Measurements from ENCODE around the gene PRSS3. TPM values are rescaled to one million over a fixed set of nuclear protein-coding genes. Genes with fewer than 3 reads are reported as not detected.
A peak's percentile ranks its signal among the peaks of the same experiment; 100 is the strongest.

PRSS3 gene
- total RNA-seq, 4 donors from 2014 or later: 42.2 to 298 (median 113) TPM

- TF ChIP-seq POLR2A (IDR thresholded peaks at IDR 0.05): peak; percentile 91
- TF ChIP-seq EP300 (IDR thresholded peaks at IDR 0.05; ENCODE audit: low read depth): no peak
- peak; percentile 30 to 90 (median 82) for TF ChIP-seq POLR2AphosphoS5 (IDR thresholded peaks at IDR 0.05)
- TF ChIP-seq, protein P1, sequence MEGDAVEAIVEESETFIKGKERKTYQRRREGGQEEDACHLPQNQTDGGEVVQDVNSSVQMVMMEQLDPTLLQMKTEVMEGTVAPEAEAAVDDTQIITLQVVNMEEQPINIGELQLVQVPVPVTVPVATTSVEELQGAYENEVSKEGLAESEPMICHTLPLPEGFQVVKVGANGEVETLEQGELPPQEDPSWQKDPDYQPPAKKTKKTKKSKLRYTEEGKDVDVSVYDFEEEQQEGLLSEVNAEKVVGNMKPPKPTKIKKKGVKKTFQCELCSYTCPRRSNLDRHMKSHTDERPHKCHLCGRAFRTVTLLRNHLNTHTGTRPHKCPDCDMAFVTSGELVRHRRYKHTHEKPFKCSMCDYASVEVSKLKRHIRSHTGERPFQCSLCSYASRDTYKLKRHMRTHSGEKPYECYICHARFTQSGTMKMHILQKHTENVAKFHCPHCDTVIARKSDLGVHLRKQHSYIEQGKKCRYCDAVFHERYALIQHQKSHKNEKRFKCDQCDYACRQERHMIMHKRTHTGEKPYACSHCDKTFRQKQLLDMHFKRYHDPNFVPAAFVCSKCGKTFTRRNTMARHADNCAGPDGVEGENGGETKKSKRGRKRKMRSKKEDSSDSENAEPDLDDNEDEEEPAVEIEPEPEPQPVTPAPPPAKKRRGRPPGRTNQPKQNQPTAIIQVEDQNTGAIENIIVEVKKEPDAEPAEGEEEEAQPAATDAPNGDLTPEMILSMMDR (IDR thresholded peaks at IDR 0.05): no peak
- 2 to 70% methylated on average over 2 to 31 of the region's 66 CpGs for whole genome bisulfite sequencing, 2 donors (ENCODE audit: low coverage in 1 of 2)
- intact Hi-C loops (cut with DNase I; ENCODE audit: low total_unique reads): loop anchor here (10.0 kb wide), 1 partner anchor 108 kb away; no protein-coding TSS in a partner anchor
- Histone ChIP-seq H3K27ac (peak within 1 kb of the TSS; percentile 97 to 100 (median 100)), H3K4me1 (peaks cover 30 to 65% (median 40%) of the 10 kb centered on the region in 4 donors), H3K36me3 (no peaks in the 10 kb centered on the region), H3K9me3 (no peaks in the 10 kb centered on the region), H3K4me3 (peak within 1 kb of the TSS; percentile 72 to 96 (median 90)), H3K27me3 (no peaks in the 10 kb centered on the region)
- DNase-seq: peak; percentile 94
- in situ Hi-C loops (cut with MboI; ENCODE audit: low pct_ligation_motif_present in 1 of 4, low pct_unique_long_range_greater_than_20kb in 1 of 4, low sequenced_read_pairs in 3 of 4): no loop called here
These were observed 21.2 kb downstream of the PRSS3 start, which contains the start of gene UBE2R2 for GRCh38 chr9:33816327-33817252. Gene UBE2R2 (plus strand): TSS chr9:33817160. CDS start chr9:33817758, 598 bp downstream.

DNA sequence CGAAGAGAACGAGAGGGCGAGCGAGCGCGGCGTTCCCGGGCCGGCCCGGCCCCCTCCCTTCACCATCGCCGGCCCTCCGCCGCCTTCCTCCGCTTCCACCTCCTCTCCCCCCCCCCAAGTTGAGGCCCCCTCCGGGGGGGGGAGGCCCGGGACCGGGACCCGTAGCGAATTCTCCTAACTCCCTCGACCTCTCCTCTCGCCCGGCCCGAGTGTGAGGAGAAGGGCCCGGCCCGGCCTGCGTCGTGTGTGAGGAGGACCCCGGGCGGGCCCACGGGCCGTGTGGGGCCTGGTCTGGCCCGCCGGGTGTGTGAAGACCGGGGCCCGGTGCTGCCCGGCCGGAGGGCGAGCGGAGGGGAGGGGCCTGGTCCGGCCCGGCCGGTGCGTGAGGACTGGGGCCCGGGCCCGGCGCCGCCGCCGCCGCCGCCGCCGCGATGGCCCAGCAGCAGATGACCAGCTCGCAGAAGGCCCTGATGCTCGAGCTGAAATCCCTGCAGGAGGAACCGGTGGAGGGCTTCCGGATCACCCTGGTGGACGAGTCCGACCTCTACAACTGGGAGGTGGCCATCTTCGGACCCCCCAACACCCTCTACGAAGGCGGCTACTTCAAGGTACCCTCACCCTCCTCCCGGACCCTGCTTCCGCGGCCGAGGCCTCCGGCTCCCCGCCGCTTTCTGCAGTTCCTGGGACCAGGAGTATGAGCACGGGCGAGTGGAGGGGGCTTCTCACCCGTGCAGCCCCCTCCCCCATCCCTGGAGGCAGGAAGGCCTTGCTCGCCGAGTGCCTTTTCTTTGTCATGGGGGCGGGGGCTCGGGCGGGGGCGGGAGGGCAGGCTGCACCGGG lies 22.2 kb downstream of the PRSS3 start:
- H3K4me3 ChIP-seq: peak overlapping the region; percentile 72 to 96 (median 90)
- WGBS, 2 donors (ENCODE audit: low coverage in 1 of 2): 0% methylated on average over 10 of the region's 81 CpGs; no CpG with 5 or more reads in 1 of the 2 donors
- peak; percentile 53 for DNase-seq
- TF ChIP-seq, protein P1 (IDR thresholded peaks at IDR 0.05): peak in 2 of 5 experiments; percentile 5 to 24
- no peak for TF ChIP-seq EP300 (IDR thresholded peaks at IDR 0.05; ENCODE audit: low read depth)
- H3K27me3 ChIP-seq: no peaks in the 10 kb centered on the region
- H3K36me3 ChIP-seq: no peaks in the 10 kb centered on the region
- H3K27ac ChIP-seq: peak overlapping the region; percentile 97 to 100 (median 100)
- H3K4me1 ChIP-seq: peaks cover 30 to 73% (median 40%) of the 10 kb centered on the region in 4 donors
- H3K9me3 ChIP-seq: no peaks in the 10 kb centered on the region
- in situ Hi-C loops (cut with MboI; ENCODE audit: low pct_ligation_motif_present in 1 of 4, low pct_unique_long_range_greater_than_20kb in 1 of 4, low sequenced_read_pairs in 3 of 4): no loop called here
- intact Hi-C loops (cut with DNase I; ENCODE audit: low total_unique reads): loop anchor here (10.0 kb wide), 1 partner anchor 107 kb away; no protein-coding TSS in a partner anchor

- intact Hi-C loops (cut with DNase I; ENCODE audit: low total_unique reads): loop anchor here (10.0 kb wide), 1 partner anchor 106 kb away; no protein-coding TSS in a partner anchor
- Histone ChIP-seq H3K27ac (peak overlapping the region; percentile 97 to 100 (median 100)), H3K4me3 (peak overlapping the region; percentile 72 to 96 (median 90)), H3K9me3 (no peaks in the 10 kb centered on the region), H3K27me3 (no peaks in the 10 kb centered on the region), H3K36me3 (no peaks in the 10 kb centered on the region), H3K4me1 (peaks cover 30 to 72% (median 40%) of the 10 kb centered on the region in 4 donors)
- TF ChIP-seq POLR2A (IDR thresholded peaks at IDR 0.05) (peak; percentile 60), POLR2AphosphoS5 (IDR thresholded peaks at IDR 0.05) (peak; percentile 26 to 65 (median 41))
- TF ChIP-seq, protein P1 (IDR thresholded peaks at IDR 0.05): no peak
- 0% methylated on average over 6 to 8 of the region's 18 CpGs for WGBS, 2 donors (ENCODE audit: low coverage in 1 of 2)
- DNase-seq: peak; percentile 32
- in situ Hi-C loops (cut with MboI; ENCODE audit: low pct_ligation_motif_present in 1 of 4, low pct_unique_long_range_greater_than_20kb in 1 of 4, low sequenced_read_pairs in 3 of 4): no loop called here
These were observed 22.9 kb downstream of the PRSS3 start for GRCh38 chr9:33818167-33818846.
